Muscle of leg (tissue), 11 donors: Measurements from ENCODE around the gene SSBP2. TPM values are rescaled to one million over a fixed set of nuclear protein-coding genes. Genes with fewer than 3 reads are reported as not detected.

ENCODE experiments used
- DNase-seq: peaks from one replicate; pipeline ENCODE4 v3.0.0; 2013
- H3K27ac ChIP-seq: one replicate; pipeline ENCODE4 v1.5.1; 2013; ENCODE audit warnings: mild to moderate bottlenecking, low read length, control low read depth
- H3K27me3 ChIP-seq: one replicate; pipeline ENCODE4 v1.6.1; 2013; ENCODE audit warnings: low read length; ENCODE audit not compliant: control insufficient read depth, insufficient read depth
- H3K36me3 ChIP-seq: one replicate; pipeline ENCODE4 v1.6.1; 2013; ENCODE audit warnings: low read length; ENCODE audit not compliant: control insufficient read depth, insufficient read depth
- H3K4me1 ChIP-seq: one replicate; pipeline ENCODE4 v1.6.1; 2013; ENCODE audit warnings: low read length; ENCODE audit not compliant: control insufficient read depth, insufficient read depth
- H3K4me3 ChIP-seq: one replicate; pipeline ENCODE4 v1.5.1; 2013; ENCODE audit warnings: low read length, control low read depth
- H3K9me3 ChIP-seq: replicated peaks from 2 replicates; pipeline ENCODE4 v1.6.1; 2013; ENCODE audit warnings: low read depth, low read length; ENCODE audit not compliant: control insufficient read depth
- whole genome bisulfite sequencing: methylation state at CpG from one replicate; pipeline ENCODE4 v1.1.5; 2013; ENCODE audit warnings: missing lambda C conversion rate; ENCODE audit not compliant: insufficient coverage; 5-methylcytosine and 5-hydroxymethylcytosine counted together
- polyA plus RNA-seq, 8 donors: library from polyadenylated mRNA; unstranded; fragments of 120-200 nt; gene quantifications; one replicate each; pipeline versions ENCODE4 v1.2.1 to v1.2.3, GENCODE V29; 2013; ENCODE audit warnings: inconsistent platforms in 1 of 8, low replicate concordance in 1 of 8; ENCODE audit not compliant: insufficient read length in 8 of 8, insufficient read depth in 1 of 8
- total RNA-seq: library from RNA; stranded (reverse); fragments of 120-200 nt; gene quantifications from one replicate; pipeline ENCODE4 v1.2.4, GENCODE V29; 2013

Gene SSBP2
- total and polyA plus RNA-seq, 9 donors: 40.8 to 57.8 (median 51.9) TPM

GRCh38 chr5:81435023-81435422 lies 315.9 kb downstream of the SSBP2 start:
- H3K27me3 ChIP-seq: no peaks in the 10 kb centered on the region
- H3K36me3 ChIP-seq: no peaks in the 10 kb centered on the region
- no peak for DNase-seq
- 80% methylated on average over 2 of the region's 6 CpGs for WGBS
- no peak overlapping the region for H3K4me3 ChIP-seq
- no peaks in the 10 kb centered on the region for H3K9me3 ChIP-seq
- no peaks in the 10 kb centered on the region for H3K4me1 ChIP-seq
- no peak overlapping the region for H3K27ac ChIP-seq

- H3K27me3 ChIP-seq: no peaks in the 10 kb centered on the region
- H3K27ac ChIP-seq: no peak overlapping the region
- H3K4me1 ChIP-seq: peaks cover 4% of the 10 kb centered on the region
- no peak overlapping the region for H3K4me3 ChIP-seq
- no peaks in the 10 kb centered on the region for H3K9me3 ChIP-seq
- H3K36me3 ChIP-seq: peaks cover 2% of the 10 kb centered on the region
- no peak for DNase-seq
Observed at GRCh38 chr5:81429985-81430384, 320.9 kb downstream of the SSBP2 start.

DNA sequence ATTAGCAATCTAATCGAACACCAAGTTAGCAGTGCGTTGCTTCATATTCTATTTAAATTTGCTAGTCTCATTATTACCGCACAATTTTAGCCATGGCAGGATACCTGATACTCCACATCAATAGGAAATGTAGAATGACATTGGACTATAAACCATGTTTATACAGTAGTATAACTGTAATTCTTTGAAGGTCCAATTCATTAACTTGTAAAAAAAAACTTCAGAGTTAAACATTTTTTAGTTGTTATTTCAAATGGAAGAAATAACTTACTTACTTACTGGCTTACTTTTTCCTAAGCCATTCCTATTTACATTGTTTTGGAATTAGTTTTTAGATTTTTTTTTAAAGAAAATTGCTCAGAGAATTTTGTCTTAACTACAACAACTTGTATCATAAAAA lies 321.5 kb downstream of the SSBP2 start:
- no peak for DNase-seq
- no CpG with 5 or more reads among the region's 3 CpGs for WGBS
- Histone ChIP-seq H3K4me1 (peaks cover 4% of the 10 kb centered on the region), H3K36me3 (peaks cover 2% of the 10 kb centered on the region), H3K27me3 (no peaks in the 10 kb centered on the region), H3K4me3 (no peak overlapping the region), H3K9me3 (no peaks in the 10 kb centered on the region), H3K27ac (no peak overlapping the region)

DNA sequence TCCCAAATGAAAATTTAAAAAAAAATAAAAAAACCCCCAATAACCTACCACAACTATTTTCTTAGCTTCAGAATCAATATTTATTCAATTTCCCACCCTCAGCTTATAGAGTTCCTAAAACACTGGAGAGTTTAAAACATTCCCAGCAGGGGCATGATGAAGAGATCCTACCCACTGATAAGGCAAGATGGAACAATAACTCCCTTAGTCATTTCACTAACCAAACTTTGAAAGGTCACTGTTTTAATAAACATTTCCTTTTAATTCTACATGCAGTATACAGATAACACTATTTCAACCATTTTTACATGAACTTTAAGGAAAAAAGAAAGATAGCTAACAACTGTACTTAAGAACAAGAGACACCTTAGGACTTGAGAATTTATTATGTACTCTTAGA lies 322.0 kb downstream of the SSBP2 start:
- peaks cover 4% of the 10 kb centered on the region for H3K4me1 ChIP-seq
- H3K4me3 ChIP-seq: no peak overlapping the region
- H3K9me3 ChIP-seq: no peaks in the 10 kb centered on the region
- no peak overlapping the region for H3K27ac ChIP-seq
- no peaks in the 10 kb centered on the region for H3K27me3 ChIP-seq
- H3K36me3 ChIP-seq: peaks cover 2% of the 10 kb centered on the region
- DNase-seq: no peak

DNA sequence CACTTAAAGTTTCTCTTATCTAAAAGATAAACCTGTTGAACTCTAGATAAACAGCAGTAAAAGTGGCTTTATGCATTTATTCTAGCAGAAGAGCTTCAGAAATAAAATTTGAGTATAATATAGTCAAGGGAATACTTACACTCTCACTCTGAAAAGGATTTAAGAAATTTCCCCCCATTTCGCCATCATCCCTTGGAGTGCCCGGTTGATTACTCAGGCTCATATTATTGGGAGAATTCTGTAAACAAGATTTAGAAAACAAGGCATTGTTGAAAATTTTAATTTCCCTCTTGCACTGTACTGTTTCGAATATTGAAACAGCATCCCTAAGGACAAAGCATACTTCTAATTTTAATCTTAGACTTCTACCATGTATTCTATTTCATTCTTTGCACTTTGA lies 322.5 kb downstream of the SSBP2 start:
- peaks cover 2% of the 10 kb centered on the region for H3K36me3 ChIP-seq
- H3K4me1 ChIP-seq: peaks cover 4% of the 10 kb centered on the region
- H3K4me3 ChIP-seq: no peak overlapping the region
- no peaks in the 10 kb centered on the region for H3K9me3 ChIP-seq
- no peak for DNase-seq
- H3K27me3 ChIP-seq: no peaks in the 10 kb centered on the region
- H3K27ac ChIP-seq: no peak overlapping the region
- no CpG with 5 or more reads among the region's 3 CpGs for WGBS

DNA sequence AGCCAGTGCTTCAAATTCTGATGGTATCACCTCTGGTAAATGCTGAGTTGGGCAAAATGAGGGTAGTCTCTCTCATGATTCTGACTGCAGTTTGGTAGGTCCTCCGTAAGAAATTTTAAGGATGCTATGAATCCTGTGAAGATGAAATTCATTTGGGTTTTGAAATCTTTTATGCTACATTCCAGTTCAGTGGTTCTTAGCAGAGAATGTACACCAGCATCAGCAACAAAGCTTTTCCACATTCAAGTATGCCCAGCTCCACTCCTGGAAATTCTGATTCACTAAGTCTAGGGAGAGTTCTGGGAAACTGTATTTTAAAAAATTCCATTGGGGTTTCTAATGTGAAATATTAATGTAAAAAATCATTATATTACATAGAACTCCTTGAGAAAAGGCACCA lies 323.3 kb downstream of the SSBP2 start:
- Histone ChIP-seq H3K36me3 (peaks cover 2% of the 10 kb centered on the region), H3K27me3 (no peaks in the 10 kb centered on the region), H3K9me3 (no peaks in the 10 kb centered on the region), H3K4me3 (no peak overlapping the region), H3K4me1 (peaks cover 4% of the 10 kb centered on the region), H3K27ac (no peak overlapping the region)
- no peak for DNase-seq
- WGBS: no CpG with 5 or more reads among the region's 1 CpG

- WGBS: 60% methylated on average over 1 of the region's 3 CpGs
- Histone ChIP-seq H3K9me3 (no peaks in the 10 kb centered on the region), H3K27me3 (no peaks in the 10 kb centered on the region), H3K4me3 (no peak overlapping the region), H3K36me3 (peaks cover 5% of the 10 kb centered on the region), H3K27ac (peak overlapping the region; percentile 38), H3K4me1 (peaks cover 4% of the 10 kb centered on the region)
- DNase-seq: peak; percentile 36
Observed at GRCh38 chr5:81426359-81427030, 324.4 kb downstream of the SSBP2 start.

GRCh38 chr5:81425569-81425968 lies 325.3 kb downstream of the SSBP2 start:
- Histone ChIP-seq H3K9me3 (no peaks in the 10 kb centered on the region), H3K4me3 (no peak overlapping the region), H3K27me3 (no peaks in the 10 kb centered on the region), H3K27ac (no peak overlapping the region), H3K36me3 (peaks cover 5% of the 10 kb centered on the region), H3K4me1 (peaks cover 4% of the 10 kb centered on the region)
- peak; percentile 79 for DNase-seq
- no CpG with 5 or more reads among the region's 2 CpGs for WGBS

GRCh38 chr5:81424728-81425127 lies 326.2 kb downstream of the SSBP2 start:
- H3K9me3 ChIP-seq: no peaks in the 10 kb centered on the region
- peaks cover 4% of the 10 kb centered on the region for H3K4me1 ChIP-seq
- no CpG with 5 or more reads among the region's 1 CpG for WGBS

GRCh38 chr5:81422671-81423070 lies 328.2 kb downstream of the SSBP2 start:
- DNase-seq: peak; percentile 20
- Histone ChIP-seq H3K4me3 (no peak overlapping the region), H3K27me3 (no peaks in the 10 kb centered on the region), H3K27ac (no peak overlapping the region), H3K36me3 (peaks cover 5% of the 10 kb centered on the region), H3K9me3 (no peaks in the 10 kb centered on the region), H3K4me1 (peaks cover 4% of the 10 kb centered on the region)
- WGBS: no CpG with 5 or more reads among the region's 2 CpGs

More at GRCh38 chr5:81424728-81425127, 326.2 kb downstream of the SSBP2 start:
- Histone ChIP-seq H3K27ac (no peak overlapping the region), H3K27me3 (no peaks in the 10 kb centered on the region), H3K4me3 (no peak overlapping the region), H3K36me3 (peaks cover 5% of the 10 kb centered on the region)
- peak; percentile 14 for DNase-seq
